ENCODE data around the gene UBA1. TPM values are rescaled to one million over a fixed set of nuclear protein-coding genes. Genes with fewer than 3 reads are reported as not detected.
A peak's percentile ranks its signal among the peaks of the same experiment; 100 is the strongest.

Gene UBA1
- total RNA-seq, 2 experiments from 2014 or later: 243 to 246 TPM

DNA sequence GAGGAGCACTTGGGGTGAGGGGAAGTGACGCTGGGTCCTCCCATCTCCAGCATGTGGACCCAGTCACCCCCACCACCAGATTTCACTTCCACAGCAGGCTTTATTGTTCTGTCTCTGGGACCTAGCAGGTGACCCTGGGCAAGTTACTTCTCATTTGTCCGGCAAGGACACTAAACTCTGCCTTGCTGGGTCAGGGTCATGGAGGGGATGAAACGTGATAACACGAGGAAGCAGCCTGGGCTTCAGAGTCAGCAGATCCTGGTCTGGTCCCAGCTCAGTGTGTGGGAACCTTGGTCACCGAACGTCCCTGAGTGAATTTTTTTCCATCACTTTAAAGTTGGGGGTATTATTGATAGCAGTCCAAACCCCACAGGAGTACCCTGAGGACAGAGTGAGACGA lies 3.9 kb downstream of the UBA1 start:
- H3K36me3 Mint-ChIP-seq (ENCODE audit: low read depth): peaks cover 68% of the 10 kb centered on the region
- H3K27ac Mint-ChIP-seq: peak overlapping the region; percentile 84
- H3K4me1 Mint-ChIP-seq (ENCODE audit: low read depth): peaks cover 35% of the 10 kb centered on the region
- no peak overlapping the region for H3K4me3 Mint-ChIP-seq
- ATAC-seq (no peak), DNase-seq (no peak)
- H3K27me3 Mint-ChIP-seq: no peaks in the 10 kb centered on the region
- ChIA-PET POLR2A (interaction anchor here (1.0 to 1.5 kb wide), 3 partner anchors 9 to 115 kb away, joined by 3 to 4 read pairs (median 4); no protein-coding TSS in a partner anchor), CTCF (interaction anchor here (0.8 to 1.6 kb wide), 2 partner anchors 187 to 326 kb away, joined by 3 to 8 read pairs; no protein-coding TSS in a partner anchor)
- no peaks in the 10 kb centered on the region for H3K9me3 Mint-ChIP-seq
- TF ChIP-seq, protein P1, sequence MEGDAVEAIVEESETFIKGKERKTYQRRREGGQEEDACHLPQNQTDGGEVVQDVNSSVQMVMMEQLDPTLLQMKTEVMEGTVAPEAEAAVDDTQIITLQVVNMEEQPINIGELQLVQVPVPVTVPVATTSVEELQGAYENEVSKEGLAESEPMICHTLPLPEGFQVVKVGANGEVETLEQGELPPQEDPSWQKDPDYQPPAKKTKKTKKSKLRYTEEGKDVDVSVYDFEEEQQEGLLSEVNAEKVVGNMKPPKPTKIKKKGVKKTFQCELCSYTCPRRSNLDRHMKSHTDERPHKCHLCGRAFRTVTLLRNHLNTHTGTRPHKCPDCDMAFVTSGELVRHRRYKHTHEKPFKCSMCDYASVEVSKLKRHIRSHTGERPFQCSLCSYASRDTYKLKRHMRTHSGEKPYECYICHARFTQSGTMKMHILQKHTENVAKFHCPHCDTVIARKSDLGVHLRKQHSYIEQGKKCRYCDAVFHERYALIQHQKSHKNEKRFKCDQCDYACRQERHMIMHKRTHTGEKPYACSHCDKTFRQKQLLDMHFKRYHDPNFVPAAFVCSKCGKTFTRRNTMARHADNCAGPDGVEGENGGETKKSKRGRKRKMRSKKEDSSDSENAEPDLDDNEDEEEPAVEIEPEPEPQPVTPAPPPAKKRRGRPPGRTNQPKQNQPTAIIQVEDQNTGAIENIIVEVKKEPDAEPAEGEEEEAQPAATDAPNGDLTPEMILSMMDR (IDR thresholded peaks at IDR 0.05): no peak
- intact Hi-C loops (cut with micrococcal nuclease): no loop called here

DNA sequence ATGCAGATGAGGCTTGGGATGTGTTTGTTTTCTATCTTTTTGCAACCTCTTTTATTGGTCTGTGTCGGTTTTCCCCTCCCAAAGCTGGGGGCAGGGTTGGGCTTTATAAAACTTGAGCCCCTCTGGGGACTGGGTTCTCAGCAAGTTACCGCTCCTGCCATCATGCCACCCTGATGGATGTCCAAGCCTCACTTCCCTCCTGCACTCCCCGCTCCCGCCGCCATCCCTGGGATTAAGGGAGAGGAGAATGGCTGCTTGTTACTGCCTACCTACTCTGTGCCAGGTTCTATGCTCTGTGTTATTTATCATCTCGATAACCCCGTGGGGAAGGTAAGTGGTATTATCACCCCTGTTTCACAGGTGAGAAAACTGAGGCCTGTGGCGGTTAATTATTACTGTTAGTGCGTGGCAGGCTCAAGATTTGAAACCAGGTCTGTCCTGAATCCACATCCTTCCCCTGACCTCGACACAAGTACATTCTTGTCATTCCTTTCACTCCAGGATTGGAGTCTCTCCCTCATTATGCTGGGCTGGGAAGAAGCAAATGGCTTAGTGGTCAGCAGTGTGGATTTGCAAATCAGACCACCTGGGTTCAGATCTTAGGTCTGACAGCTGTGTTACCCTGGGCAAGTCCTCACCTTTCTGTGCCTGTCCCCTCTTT lies 4.5 kb downstream of the UBA1 start:
- ATAC-seq: no peak
- Mint-ChIP-seq H3K27me3 (no peaks in the 10 kb centered on the region), H3K36me3 (ENCODE audit: low read depth) (peaks cover 63% of the 10 kb centered on the region), H3K9me3 (no peaks in the 10 kb centered on the region), H3K4me1 (ENCODE audit: low read depth) (peaks cover 30% of the 10 kb centered on the region), H3K4me3 (no peak overlapping the region), H3K27ac (no peak overlapping the region)
- DNase-seq: no peak
- intact Hi-C loops (cut with micrococcal nuclease): no loop called here
- TF ChIP-seq, protein P1 (IDR thresholded peaks at IDR 0.05): no peak
- POLR2A ChIA-PET: interaction anchor here (1.5 kb wide), 1 partner anchor 8 kb away, joined by 4 read pairs; no protein-coding TSS in a partner anchor
- CTCF ChIA-PET: interaction anchor here (0.8 kb wide), 1 partner anchor 187 kb away, joined by 3 read pairs; no protein-coding TSS in a partner anchor

DNA sequence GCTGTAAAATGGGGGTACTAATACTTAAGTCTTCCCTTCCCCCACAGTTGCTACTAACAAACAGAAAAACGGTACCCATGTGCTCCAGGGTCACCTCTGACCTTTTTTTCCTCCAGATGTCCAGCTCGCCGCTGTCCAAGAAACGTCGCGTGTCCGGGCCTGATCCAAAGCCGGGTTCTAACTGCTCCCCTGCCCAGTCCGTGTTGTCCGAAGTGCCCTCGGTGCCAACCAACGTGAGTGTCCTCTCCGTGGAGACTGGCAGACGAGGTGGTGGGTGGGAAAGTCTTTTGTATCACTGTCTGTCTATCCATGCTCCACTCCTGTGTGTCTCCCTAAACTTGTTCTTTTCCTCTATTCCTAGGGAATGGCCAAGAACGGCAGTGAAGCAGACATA lies 5.1 kb downstream of the UBA1 start:
- H3K27me3 Mint-ChIP-seq: no peaks in the 10 kb centered on the region
- TF ChIP-seq, protein P1 (IDR thresholded peaks at IDR 0.05): no peak
- H3K9me3 Mint-ChIP-seq: no peaks in the 10 kb centered on the region
- peaks cover 61% of the 10 kb centered on the region for H3K36me3 Mint-ChIP-seq (ENCODE audit: low read depth)
- intact Hi-C loops (cut with micrococcal nuclease): no loop called here
- peak overlapping the region; percentile 5 for H3K27ac Mint-ChIP-seq
- DNase-seq (no peak), ATAC-seq (no peak)
- ChIA-PET POLR2A (no interaction called here), CTCF (no interaction called here)
- no peak overlapping the region for H3K4me3 Mint-ChIP-seq
- H3K4me1 Mint-ChIP-seq (ENCODE audit: low read depth): peaks cover 26% of the 10 kb centered on the region

DNA sequence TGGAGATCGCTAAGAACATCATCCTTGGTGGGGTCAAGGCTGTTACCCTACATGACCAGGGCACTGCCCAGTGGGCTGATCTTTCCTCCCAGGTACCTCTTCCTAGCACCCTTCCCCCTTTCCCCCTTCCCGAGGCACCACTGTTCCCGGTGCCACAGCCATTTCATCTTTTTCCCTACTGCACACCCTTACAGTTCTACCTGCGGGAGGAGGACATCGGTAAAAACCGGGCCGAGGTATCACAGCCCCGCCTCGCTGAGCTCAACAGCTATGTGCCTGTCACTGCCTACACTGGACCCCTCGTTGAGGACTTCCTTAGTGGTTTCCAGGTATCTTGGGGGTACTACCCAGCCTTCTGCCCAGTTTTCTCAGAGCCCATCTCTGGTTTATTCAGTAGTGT lies 5.7 kb downstream of the UBA1 start:
- no peak overlapping the region for H3K27ac Mint-ChIP-seq
- intact Hi-C loops (cut with micrococcal nuclease): no loop called here
- H3K4me3 Mint-ChIP-seq: no peak overlapping the region
- H3K36me3 Mint-ChIP-seq (ENCODE audit: low read depth): peaks cover 58% of the 10 kb centered on the region
- H3K27me3 Mint-ChIP-seq: no peaks in the 10 kb centered on the region
- H3K9me3 Mint-ChIP-seq: no peaks in the 10 kb centered on the region
- peaks cover 26% of the 10 kb centered on the region for H3K4me1 Mint-ChIP-seq (ENCODE audit: low read depth)
- ATAC-seq (no peak), DNase-seq (no peak)
- ChIA-PET POLR2A (no interaction called here), CTCF (no interaction called here)
- TF ChIP-seq, protein P1 (IDR thresholded peaks at IDR 0.05): no peak

DNA sequence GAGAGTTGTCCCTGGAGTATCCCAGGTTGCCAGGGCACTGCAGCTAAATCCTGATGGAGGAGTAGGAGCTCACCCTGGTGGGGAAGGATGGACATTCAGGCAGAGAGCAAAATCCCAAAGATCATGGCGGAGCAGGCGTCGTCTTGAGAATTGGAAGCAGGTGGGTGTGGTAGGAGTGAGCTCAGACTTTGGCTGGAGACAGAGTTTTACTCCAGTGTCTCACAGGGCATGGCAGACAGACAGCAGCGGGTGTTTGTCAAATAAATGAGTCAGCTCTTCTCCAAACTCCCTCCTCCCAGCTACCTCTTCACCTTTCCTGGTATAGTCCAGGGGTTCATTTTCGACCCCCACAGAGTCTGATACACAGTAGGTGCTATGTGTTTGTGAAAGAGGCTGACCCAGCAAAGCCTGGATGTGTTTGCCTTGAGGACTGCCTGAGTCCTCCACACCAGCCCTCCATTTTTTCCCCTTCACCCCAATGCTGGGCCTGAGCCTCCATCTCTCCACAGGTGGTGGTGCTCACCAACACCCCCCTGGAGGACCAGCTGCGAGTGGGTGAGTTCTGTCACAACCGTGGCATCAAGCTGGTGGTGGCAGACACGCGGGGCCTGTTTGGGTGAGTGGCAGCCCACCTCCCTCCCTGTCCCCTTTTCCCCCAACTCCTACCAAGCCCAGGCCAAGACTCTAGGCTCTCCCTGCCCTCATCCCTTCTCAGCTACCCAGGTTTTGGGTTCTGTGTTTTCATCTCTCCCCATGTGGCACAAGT lies 6.9 kb downstream of the UBA1 start:
- ChIA-PET POLR2A (interaction anchor here (0.9 kb wide), 1 partner anchor 9 kb away, joined by 5 read pairs; no protein-coding TSS in a partner anchor), CTCF (no interaction called here)
- Mint-ChIP-seq H3K36me3 (ENCODE audit: low read depth) (peaks cover 53% of the 10 kb centered on the region), H3K27ac (peak overlapping the region; percentile 70), H3K4me1 (ENCODE audit: low read depth) (peaks cover 19% of the 10 kb centered on the region), H3K4me3 (no peak overlapping the region), H3K27me3 (no peaks in the 10 kb centered on the region), H3K9me3 (no peaks in the 10 kb centered on the region)
- intact Hi-C loops (cut with micrococcal nuclease): no loop called here
- no peak for ATAC-seq
- no peak for DNase-seq
- TF ChIP-seq, protein P1 (IDR thresholded peaks at IDR 0.05): no peak
